ENCODE data around the gene SELL. TPM values are rescaled to one million over a fixed set of nuclear protein-coding genes. Genes with fewer than 3 reads are reported as not detected.

Gene SELL
- total RNA-seq, 1 donor from 2014 or later = 2.5 TPM

- H3K27me3 Mint-ChIP-seq (ENCODE audit: low read depth) = no peaks in the 10 kb centered on the region
- H3K4me1 Mint-ChIP-seq = peaks cover 59% of the 10 kb centered on the region
- peaks cover 12% of the 10 kb centered on the region for H3K9me3 Mint-ChIP-seq
- H3K36me3 Mint-ChIP-seq = peaks cover 7% of the 10 kb centered on the region
- H3K27ac Mint-ChIP-seq = peak overlapping the region; percentile 84
- no peak for DNase-seq (ENCODE audit: low spot score in 2 of 2, unreplicated experiment in 2 of 2)
- no peak overlapping the region for H3K4me3 Mint-ChIP-seq
- no peak for TF ChIP-seq CTCF (IDR thresholded peaks at IDR 0.05; ENCODE audit: unreplicated experiment)
Observed at GRCh38 chr1:169745015-169745861, 33.8 kb upstream of the SELL start.

- H3K27me3 Mint-ChIP-seq (ENCODE audit: low read depth) = no peaks in the 10 kb centered on the region
- no peak for TF ChIP-seq CTCF (IDR thresholded peaks at IDR 0.05; ENCODE audit: unreplicated experiment)
- H3K4me3 Mint-ChIP-seq = peak overlapping the region; percentile 13
- H3K9me3 Mint-ChIP-seq = peaks cover 12% of the 10 kb centered on the region
- DNase-seq (ENCODE audit: low spot score in 2 of 2, unreplicated experiment in 2 of 2) = peak in 1 of 2 experiments; percentile 41
- peak overlapping the region; percentile 96 for H3K27ac Mint-ChIP-seq
- H3K4me1 Mint-ChIP-seq = peaks cover 53% of the 10 kb centered on the region
- H3K36me3 Mint-ChIP-seq = peaks cover 7% of the 10 kb centered on the region
Observed at GRCh38 chr1:169741666-169742394, 30.4 kb upstream of the SELL start.

GRCh38 chr1:169739980-169740379 is 28.6 kb upstream of the SELL start:
- peaks cover 37% of the 10 kb centered on the region for H3K4me1 Mint-ChIP-seq
- peaks cover 12% of the 10 kb centered on the region for H3K9me3 Mint-ChIP-seq
- no peak overlapping the region for H3K4me3 Mint-ChIP-seq
- H3K36me3 Mint-ChIP-seq = peaks cover 7% of the 10 kb centered on the region
- H3K27me3 Mint-ChIP-seq (ENCODE audit: low read depth) = no peaks in the 10 kb centered on the region
- TF ChIP-seq CTCF (IDR thresholded peaks at IDR 0.05; ENCODE audit: unreplicated experiment) = no peak
- no peak for DNase-seq (ENCODE audit: low spot score in 2 of 2, unreplicated experiment in 2 of 2)
- peak overlapping the region; percentile 74 for H3K27ac Mint-ChIP-seq

GRCh38 chr1:169733924-169734323 is 22.5 kb upstream of the SELL start, which contains the start of gene SELE:
Gene SELE, minus strand, starts transcription at chr1:169734079. Its CDS starts 467 bp downstream, at chr1:169733612.
- Mint-ChIP-seq H3K9me3 (no peaks in the 10 kb centered on the region), H3K27ac (no peak within 1 kb of the TSS), H3K27me3 (ENCODE audit: low read depth) (no peaks in the 10 kb centered on the region), H3K4me3 (no peak within 1 kb of the TSS), H3K4me1 (peaks cover 10% of the 10 kb centered on the region), H3K36me3 (no peaks in the 10 kb centered on the region)
- no peak for DNase-seq (ENCODE audit: low spot score in 2 of 2, unreplicated experiment in 2 of 2)
- no peak for TF ChIP-seq CTCF (IDR thresholded peaks at IDR 0.05; ENCODE audit: unreplicated experiment)

GRCh38 chr1:169731446-169731845 is 20.0 kb upstream of the SELL start:
- no peaks in the 10 kb centered on the region for H3K27me3 Mint-ChIP-seq (ENCODE audit: low read depth)

More at GRCh38 chr1:169731446-169731845, 20.0 kb upstream of the SELL start:
- TF ChIP-seq CTCF (IDR thresholded peaks at IDR 0.05; ENCODE audit: unreplicated experiment) = no peak
- H3K36me3 Mint-ChIP-seq = no peaks in the 10 kb centered on the region
- DNase-seq (ENCODE audit: low spot score in 2 of 2, unreplicated experiment in 2 of 2) = no peak
- H3K4me1 Mint-ChIP-seq = peaks cover 23% of the 10 kb centered on the region
- no peak overlapping the region for H3K27ac Mint-ChIP-seq
- no peak overlapping the region for H3K4me3 Mint-ChIP-seq
- H3K9me3 Mint-ChIP-seq = no peaks in the 10 kb centered on the region
